Smooth muscle cell (in vitro differentiated cells): ENCODE measurements around the gene SYCP1. TPM values are rescaled to one million over a fixed set of nuclear protein-coding genes. Genes with fewer than 3 reads are reported as not detected.

Source experiments
- DNase-seq: peaks from one replicate; lab custom pipeline; 2025; ENCODE audit not compliant: unreplicated experiment; lab: John Stamatoyannopoulos, UW
- H2AFZ ChIP-seq: fragments of 200-600 bp; sonication (generic); 2 replicates; pipeline ENCODE4 v1.6.0; 2016; ENCODE audit warnings: antibody characterized with exemption, low read depth, mild to moderate bottlenecking
- H3F3A ChIP-seq: fragments of 200-600 bp; sonication (generic); 2 replicates; pipeline ENCODE4 v1.6.0; 2017; ENCODE audit warnings: antibody characterized with exemption, low read depth
- H3K27ac ChIP-seq: fragments of 200-600 bp; sonication (generic); 2 replicates; pipeline ENCODE4 v1.5.1; 2016; ENCODE audit warnings: low read depth, mild to moderate bottlenecking
- H3K27me3 ChIP-seq: fragments of 200-600 bp; sonication (generic); 2 replicates; pipeline ENCODE4 v1.6.1; 2016; ENCODE audit warnings: low read depth, mild to moderate bottlenecking
- H3K36me3 ChIP-seq: fragments of 200-600 bp; sonication (generic); 2 replicates; pipeline ENCODE4 v1.5.1; 2016; ENCODE audit warnings: low read depth
- H3K4me1 ChIP-seq: fragments of 200-600 bp; sonication (generic); 2 replicates; pipeline ENCODE4 v1.5.1; 2016; ENCODE audit warnings: low read depth
- H3K4me2 ChIP-seq: fragments of 200-600 bp; sonication (generic); 2 replicates; pipeline ENCODE4 v1.6.0; 2016; ENCODE audit warnings: mild to moderate bottlenecking
- H3K4me3 ChIP-seq: fragments of 200-600 bp; sonication (generic); 2 replicates; pipeline ENCODE4 v1.5.1; 2016; ENCODE audit warnings: mild to moderate bottlenecking
- H3K79me2 ChIP-seq: fragments of 200-600 bp; sonication (generic); 2 replicates; pipeline ENCODE4 v1.6.0; 2016; ENCODE audit warnings: low read depth, mild to moderate bottlenecking
- H3K9ac ChIP-seq: fragments of 200-600 bp; sonication (generic); 2 replicates; pipeline ENCODE4 v1.6.0; 2016; ENCODE audit warnings: low read depth
- H3K9me3 ChIP-seq: fragments of 200-600 bp; sonication (generic); replicated peaks from 2 replicates; pipeline ENCODE4 v1.5.1; 2016; ENCODE audit warnings: low read depth
- H4K20me1 ChIP-seq: fragments of 200-600 bp; sonication (generic); 2 replicates; pipeline ENCODE4 v1.6.0; 2016; ENCODE audit warnings: low read depth
- WGBS: methylation state at CpG from one replicate; pipeline ENCODE4 v1.1.7; 2016; ENCODE audit warnings: low lambda C conversion rate; 5-methylcytosine and 5-hydroxymethylcytosine counted together
- polyA plus RNA-seq: library from polyadenylated mRNA; unstranded; fragments of >200 nt; fragmentation: Nextera tagmentation; extraction: Ambion mirVana; gene quantifications from 2 replicates; pipeline ENCODE4 v1.2.1, GENCODE V29; 2016
- total RNA-seq: library from RNA; depleted of rRNA; stranded (reverse); fragments of >200 nt; gene quantifications from 2 replicates; pipeline ENCODE4 v1.2.3, GENCODE V29; 2014
- TF ChIP-seq, protein P1 (sequence below): fragments of 200-600 bp; sonication (generic); IDR thresholded peaks from 2 replicates; pipeline ENCODE4 v1.5.1; 2017; ENCODE audit warnings: borderline replicate concordance, mild to moderate bottlenecking, antibody characterized with exemption; ENCODE audit not compliant: insufficient read depth, poor library complexity, severe bottlenecking

The SYCP1 gene, protein sequence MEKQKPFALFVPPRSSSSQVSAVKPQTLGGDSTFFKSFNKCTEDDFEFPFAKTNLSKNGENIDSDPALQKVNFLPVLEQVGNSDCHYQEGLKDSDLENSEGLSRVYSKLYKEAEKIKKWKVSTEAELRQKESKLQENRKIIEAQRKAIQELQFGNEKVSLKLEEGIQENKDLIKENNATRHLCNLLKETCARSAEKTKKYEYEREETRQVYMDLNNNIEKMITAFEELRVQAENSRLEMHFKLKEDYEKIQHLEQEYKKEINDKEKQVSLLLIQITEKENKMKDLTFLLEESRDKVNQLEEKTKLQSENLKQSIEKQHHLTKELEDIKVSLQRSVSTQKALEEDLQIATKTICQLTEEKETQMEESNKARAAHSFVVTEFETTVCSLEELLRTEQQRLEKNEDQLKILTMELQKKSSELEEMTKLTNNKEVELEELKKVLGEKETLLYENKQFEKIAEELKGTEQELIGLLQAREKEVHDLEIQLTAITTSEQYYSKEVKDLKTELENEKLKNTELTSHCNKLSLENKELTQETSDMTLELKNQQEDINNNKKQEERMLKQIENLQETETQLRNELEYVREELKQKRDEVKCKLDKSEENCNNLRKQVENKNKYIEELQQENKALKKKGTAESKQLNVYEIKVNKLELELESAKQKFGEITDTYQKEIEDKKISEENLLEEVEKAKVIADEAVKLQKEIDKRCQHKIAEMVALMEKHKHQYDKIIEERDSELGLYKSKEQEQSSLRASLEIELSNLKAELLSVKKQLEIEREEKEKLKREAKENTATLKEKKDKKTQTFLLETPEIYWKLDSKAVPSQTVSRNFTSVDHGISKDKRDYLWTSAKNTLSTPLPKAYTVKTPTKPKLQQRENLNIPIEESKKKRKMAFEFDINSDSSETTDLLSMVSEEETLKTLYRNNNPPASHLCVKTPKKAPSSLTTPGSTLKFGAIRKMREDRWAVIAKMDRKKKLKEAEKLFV
- total RNA-seq = not detected in 2 replicates
- not detected in 2 replicates for polyA plus RNA-seq

DNA sequence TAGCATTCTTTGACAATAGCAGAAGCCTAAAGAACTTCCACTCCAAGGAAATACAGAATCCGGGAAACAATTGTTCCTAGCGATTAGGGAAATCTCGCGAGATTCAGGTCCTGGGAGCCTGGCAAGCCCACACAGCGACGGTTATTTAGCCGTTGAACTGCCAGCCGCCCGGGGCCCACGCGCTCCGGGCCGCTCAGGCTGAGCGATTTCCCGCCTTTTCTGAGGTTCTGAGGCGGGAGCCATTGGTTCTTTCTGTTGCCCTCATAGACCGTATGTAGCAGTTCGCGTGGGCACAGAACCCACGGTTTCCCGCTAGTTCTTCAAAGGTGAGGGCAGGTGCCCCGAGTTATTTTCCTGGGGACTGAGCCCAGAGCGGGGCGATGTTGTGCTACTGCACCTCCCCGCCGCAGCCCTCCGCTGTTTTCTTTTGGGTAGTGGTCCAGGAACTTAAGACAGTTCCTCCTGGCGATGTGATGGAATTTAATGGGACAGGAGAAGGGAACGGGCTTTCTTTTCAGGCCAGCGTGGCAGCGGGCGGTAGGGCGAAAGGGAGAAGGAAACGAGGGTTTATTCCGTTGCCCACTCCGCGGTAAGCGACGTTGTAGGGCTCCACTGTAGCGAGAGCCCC is at the start of gene SYCP1:
Gene SYCP1, plus strand, starts transcription at position 171 of the 628 bp plus-strand sequence. CDS start 602 bp downstream, outside the sequence.
- Histone ChIP-seq H4K20me1 (no peaks in the 10 kb centered on the region), H3F3A (no peaks in the 10 kb centered on the region), H2AFZ (no peak within 1 kb of the TSS), H3K4me2 (no peak within 1 kb of the TSS), H3K27me3 (peaks cover 38% of the 10 kb centered on the region), H3K27ac (no peak within 1 kb of the TSS), H3K79me2 (no peaks in the 10 kb centered on the region), H3K9me3 (no peaks in the 10 kb centered on the region), H3K36me3 (no peaks in the 10 kb centered on the region), H3K9ac (no peak within 1 kb of the TSS), H3K4me3 (no peak within 1 kb of the TSS), H3K4me1 (no peaks in the 10 kb centered on the region)
- 79% methylated on average over 40 of the region's 40 CpGs for WGBS
- no peak for DNase-seq
- TF ChIP-seq, protein P1, sequence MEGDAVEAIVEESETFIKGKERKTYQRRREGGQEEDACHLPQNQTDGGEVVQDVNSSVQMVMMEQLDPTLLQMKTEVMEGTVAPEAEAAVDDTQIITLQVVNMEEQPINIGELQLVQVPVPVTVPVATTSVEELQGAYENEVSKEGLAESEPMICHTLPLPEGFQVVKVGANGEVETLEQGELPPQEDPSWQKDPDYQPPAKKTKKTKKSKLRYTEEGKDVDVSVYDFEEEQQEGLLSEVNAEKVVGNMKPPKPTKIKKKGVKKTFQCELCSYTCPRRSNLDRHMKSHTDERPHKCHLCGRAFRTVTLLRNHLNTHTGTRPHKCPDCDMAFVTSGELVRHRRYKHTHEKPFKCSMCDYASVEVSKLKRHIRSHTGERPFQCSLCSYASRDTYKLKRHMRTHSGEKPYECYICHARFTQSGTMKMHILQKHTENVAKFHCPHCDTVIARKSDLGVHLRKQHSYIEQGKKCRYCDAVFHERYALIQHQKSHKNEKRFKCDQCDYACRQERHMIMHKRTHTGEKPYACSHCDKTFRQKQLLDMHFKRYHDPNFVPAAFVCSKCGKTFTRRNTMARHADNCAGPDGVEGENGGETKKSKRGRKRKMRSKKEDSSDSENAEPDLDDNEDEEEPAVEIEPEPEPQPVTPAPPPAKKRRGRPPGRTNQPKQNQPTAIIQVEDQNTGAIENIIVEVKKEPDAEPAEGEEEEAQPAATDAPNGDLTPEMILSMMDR = no peak

DNA sequence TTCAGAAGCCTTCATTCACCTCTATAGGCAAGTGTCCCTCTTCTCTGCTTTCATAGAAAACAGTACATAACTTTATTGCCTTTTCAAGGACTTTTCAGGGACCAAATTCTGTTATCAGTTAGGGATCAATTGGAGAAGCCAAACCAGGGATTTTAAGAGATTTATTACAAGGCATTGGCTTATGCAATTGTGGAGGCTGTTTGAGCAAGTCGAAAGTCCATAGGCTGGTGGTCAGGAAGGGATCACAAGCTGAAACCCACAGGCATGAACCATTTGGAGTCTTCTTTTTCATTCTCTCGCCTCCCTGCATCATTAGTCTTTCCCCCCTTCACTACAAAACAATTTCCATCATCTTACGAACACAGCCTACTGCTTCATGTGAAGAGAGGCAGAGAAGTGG is 34.8 kb upstream of the SYCP1 start:
- H3K27me3 ChIP-seq = no peaks in the 10 kb centered on the region
- no peak overlapping the region for H3K4me3 ChIP-seq
- no peaks in the 10 kb centered on the region for H3K79me2 ChIP-seq
- no peak overlapping the region for H3K4me2 ChIP-seq
- no peaks in the 10 kb centered on the region for H3F3A ChIP-seq
- H3K9ac ChIP-seq = no peak overlapping the region
- H3K36me3 ChIP-seq = no peaks in the 10 kb centered on the region
- H4K20me1 ChIP-seq = no peaks in the 10 kb centered on the region
- H2AFZ ChIP-seq = no peak overlapping the region
- no peak for DNase-seq
- 72% methylated on average over 3 of the region's 3 CpGs for WGBS
- no peaks in the 10 kb centered on the region for H3K9me3 ChIP-seq
- H3K4me1 ChIP-seq = no peaks in the 10 kb centered on the region
- H3K27ac ChIP-seq = no peak overlapping the region
- TF ChIP-seq, protein P1 = no peak

DNA sequence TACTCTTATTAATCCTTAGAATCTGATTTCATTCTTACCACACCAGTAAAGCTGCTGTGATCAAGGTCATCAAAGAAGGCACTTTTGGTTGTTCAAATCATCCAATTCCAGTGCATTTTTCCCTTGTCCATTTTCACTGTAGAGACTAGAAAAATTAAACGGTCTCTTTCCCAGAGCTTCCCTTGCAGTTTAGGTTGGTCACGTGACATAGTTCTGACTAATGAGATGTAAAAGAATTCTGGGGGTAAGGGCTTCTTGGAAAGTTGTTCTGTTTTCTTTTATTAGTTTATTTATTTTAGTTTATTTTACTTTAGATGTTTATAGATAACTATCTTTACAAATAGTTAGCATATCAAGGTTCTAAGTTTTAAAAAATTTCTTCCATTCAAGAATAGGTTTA is 34.3 kb upstream of the SYCP1 start:
- DNase-seq = no peak
- TF ChIP-seq, protein P1 = no peak
- WGBS = 92% methylated on average over 2 of the region's 2 CpGs

More for the DNA sequence above, 34.3 kb upstream of the SYCP1 start:
- H3K27ac ChIP-seq = no peak overlapping the region
- no peaks in the 10 kb centered on the region for H3K9me3 ChIP-seq
- H3K79me2 ChIP-seq = no peaks in the 10 kb centered on the region
- H3K4me3 ChIP-seq = no peak overlapping the region
- no peaks in the 10 kb centered on the region for H3K27me3 ChIP-seq
- no peak overlapping the region for H2AFZ ChIP-seq
- no peaks in the 10 kb centered on the region for H3K36me3 ChIP-seq
- no peaks in the 10 kb centered on the region for H4K20me1 ChIP-seq
- H3K4me1 ChIP-seq = no peaks in the 10 kb centered on the region
- H3K9ac ChIP-seq = no peak overlapping the region
- H3K4me2 ChIP-seq = no peak overlapping the region
- no peaks in the 10 kb centered on the region for H3F3A ChIP-seq
